Naive thymus-derived CD4-positive, alpha-beta T cell (primary cell): ENCODE results near the gene MYBPH. TPM values are rescaled to one million over a fixed set of nuclear protein-coding genes. Genes with fewer than 3 reads are reported as not detected.

Experiments used
- ATAC-seq: fragments of 150-1000 bp; cut with Tn5 transposase; 2 replicates; pipeline ENCODE4 v1.10.0; 2021; ENCODE audit warnings: mild to moderate bottlenecking, moderate library complexity
- CTCF ChIA-PET: fragments of 350-600 bp; sonication (Branson Sonifier 250); formaldehyde crosslinking; loops from one replicate; lab custom pipeline; 2021; ENCODE audit warnings: antibody characterized with exemption; lab: Charles Lee
- POLR2A ChIA-PET: fragments of 350-600 bp; sonication (Branson Sonifier 250); formaldehyde crosslinking; loops from one replicate; lab custom pipeline; 2021; ENCODE audit warnings: antibody characterized with exemption, inconsistent platforms; lab: Charles Lee
- DNase-seq, 9 donors: peaks; one replicate each; pipeline versions ENCODE4 v3.0.0 to v3.0.0-alpha.2; 2020 to 2022; ENCODE audit warnings: mixed read lengths in 1 of 9
- H3K27ac ChIP-seq: one replicate; pipeline ENCODE4 v1.7.0; 2013; ENCODE audit warnings: mild to moderate bottlenecking, low read depth, low read length, moderate library complexity
- H3K27me3 ChIP-seq, 2 donors: one replicate each; pipeline ENCODE4 v1.7.0; 2013; ENCODE audit warnings: low read length in 2 of 2, mild to moderate bottlenecking in 2 of 2, moderate library complexity in 2 of 2; ENCODE audit not compliant: control insufficient read depth in 2 of 2, insufficient read depth in 2 of 2
- H3K36me3 ChIP-seq, 3 experiments: 1 replicate in 2 of 3; 2 replicates in 1 of 3; pipeline ENCODE4 v1.7.0; 2013; ENCODE audit warnings: low read length in 3 of 3, mild to moderate bottlenecking in 3 of 3, moderate library complexity in 1 of 3; ENCODE audit not compliant: insufficient read depth in 3 of 3, control insufficient read depth in 2 of 3
- H3K4me1 ChIP-seq, 2 donors: one replicate each; pipeline ENCODE4 v1.7.0; 2013; ENCODE audit warnings: low read length in 2 of 2, mild to moderate bottlenecking in 2 of 2, moderate library complexity in 1 of 2; ENCODE audit not compliant: control insufficient read depth in 2 of 2, insufficient read depth in 2 of 2
- H3K4me3 ChIP-seq: 2 replicates; pipeline ENCODE4 v1.7.0; 2013; ENCODE audit warnings: mild to moderate bottlenecking, low read length
- H3K9me3 ChIP-seq, 3 experiments: 1 replicate in 2 of 3; 2 replicates in 1 of 3; pipeline ENCODE4 v1.7.0; 2013; ENCODE audit warnings: low read length in 3 of 3; ENCODE audit not compliant: control insufficient read depth in 2 of 3
- H3K27ac Mint-ChIP-seq, 9 donors: one replicate each; pipeline ENCODE4 v1.8.0; 2020 to 2022; ENCODE audit warnings: mixed read lengths in 9 of 9, mild to moderate bottlenecking in 8 of 9, moderate library complexity in 5 of 9, inconsistent platforms in 2 of 9
- H3K27me3 Mint-ChIP-seq, 5 donors: one replicate each; pipeline ENCODE4 v1.8.0; 2021 to 2022; ENCODE audit warnings: mixed read lengths in 5 of 5, mild to moderate bottlenecking in 1 of 5
- H3K36me3 Mint-ChIP-seq, 5 donors: one replicate each; pipeline ENCODE4 v1.8.0; 2020 to 2022; ENCODE audit warnings: mixed read lengths in 5 of 5, mild to moderate bottlenecking in 3 of 5, inconsistent platforms in 1 of 5
- H3K4me1 Mint-ChIP-seq, 7 donors: one replicate each; pipeline ENCODE4 v1.8.0; 2020 to 2022; ENCODE audit warnings: mixed read lengths in 7 of 7, mild to moderate bottlenecking in 3 of 7, inconsistent platforms in 1 of 7
- H3K4me3 Mint-ChIP-seq, 10 donors: one replicate each; pipeline ENCODE4 v1.8.0; 2020 to 2022; ENCODE audit warnings: mild to moderate bottlenecking in 10 of 10, mixed read lengths in 10 of 10, moderate library complexity in 6 of 10, inconsistent platforms in 2 of 10
- H3K9me3 Mint-ChIP-seq, 11 donors: one replicate each; pipeline ENCODE4 v1.8.0; 2020 to 2022; ENCODE audit warnings: mixed read lengths in 11 of 11, mild to moderate bottlenecking in 4 of 11, inconsistent platforms in 1 of 11, moderate library complexity in 1 of 11
- intact Hi-C, 2 donors: fragments of 100-400 bp; cut with micrococcal nuclease; formaldehyde crosslinking; loops; one replicate each; pipeline ENCODE4 v1.15.1; 2023
- polyA plus RNA-seq, 2 donors: library from polyadenylated mRNA; unstranded; fragments of 300-500 nt; fragmentation: Illumina TruSeq; gene quantifications; one replicate each; pipeline ENCODE4 v1.2.3, GENCODE V29; 2021
- total RNA-seq, 6 experiments: library from RNA in 5 of 6; stranded (reverse) in 5 of 6; gene quantifications; 1 replicate in 5 of 6; 2 replicates in 1 of 6; pipeline ENCODE4 v1.2.3 and lab custom pipeline; 2021 to 2026

Gene MYBPH
- total and polyA plus RNA-seq, 7 experiments from 2014 or later = not detected

- DNase-seq = no peak
- Mint-ChIP-seq H3K27me3 (peaks cover 0 to 19% (median 13%) of the 10 kb centered on the region in 5 donors), H3K9me3 (peaks cover 0 to 3% (median 0%) of the 10 kb centered on the region in 11 donors), H3K4me1 (peaks cover 0 to 11% (median 0%) of the 10 kb centered on the region in 7 donors), H3K27ac (no peak overlapping the region), H3K4me3 (no peak overlapping the region), H3K36me3 (no peaks in the 10 kb centered on the region)
- no peaks in the 10 kb centered on the region for H3K27me3 ChIP-seq
- no peaks in the 10 kb centered on the region for H3K36me3 ChIP-seq
- H3K27ac ChIP-seq = no peak overlapping the region
- no peaks in the 10 kb centered on the region for H3K9me3 ChIP-seq
- no peaks in the 10 kb centered on the region for H3K4me1 ChIP-seq
- intact Hi-C loops = no loop called here
- ChIA-PET POLR2A (no interaction called here), CTCF (no interaction called here)
- ATAC-seq = no peak
- H3K4me3 ChIP-seq = no peak overlapping the region
Observed at GRCh38 chr1:203197625-203198024, 22.0 kb upstream of the MYBPH start.

DNA sequence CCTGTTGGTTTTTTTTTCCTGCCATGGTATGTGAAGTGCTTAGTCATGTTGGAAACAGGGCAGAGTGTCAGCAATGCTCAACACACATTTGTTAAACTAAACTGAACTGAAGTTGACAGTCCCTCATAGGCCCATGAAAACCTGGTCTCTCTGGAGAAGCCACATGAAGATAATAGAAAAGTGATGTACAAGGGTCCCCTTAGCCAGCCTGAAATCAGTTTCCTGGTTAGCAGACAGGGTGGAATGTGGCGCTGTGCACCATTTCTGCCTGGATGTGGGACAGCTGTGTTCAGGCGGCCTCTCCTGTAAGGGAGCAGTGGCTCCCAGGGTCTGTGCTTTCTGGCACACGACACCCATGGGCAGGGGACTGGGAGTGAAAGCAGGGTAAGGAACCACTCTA, 20.7 kb upstream of the MYBPH start:
- ChIA-PET CTCF (interaction anchor here (0.7 kb wide), 1 partner anchor 68 kb away, joined by 3 read pairs; no protein-coding TSS in a partner anchor), POLR2A (no interaction called here)
- H3K4me1 Mint-ChIP-seq = peaks cover 0 to 7% (median 0%) of the 10 kb centered on the region in 7 donors
- no peaks in the 10 kb centered on the region for H3K4me1 ChIP-seq
- peaks cover 0 to 3% (median 0%) of the 10 kb centered on the region in 11 donors for H3K9me3 Mint-ChIP-seq
- no peak overlapping the region for H3K27ac ChIP-seq
- intact Hi-C loops = no loop called here
- no peaks in the 10 kb centered on the region for H3K36me3 Mint-ChIP-seq
- H3K4me3 Mint-ChIP-seq = no peak overlapping the region
- H3K27me3 Mint-ChIP-seq = peaks cover 0 to 14% (median 13%) of the 10 kb centered on the region in 5 donors
- H3K27me3 ChIP-seq = no peaks in the 10 kb centered on the region
- H3K36me3 ChIP-seq = no peaks in the 10 kb centered on the region
- no peak overlapping the region for H3K27ac Mint-ChIP-seq
- no peak overlapping the region for H3K4me3 ChIP-seq
- DNase-seq (no peak), ATAC-seq (no peak)
- no peaks in the 10 kb centered on the region for H3K9me3 ChIP-seq

DNA sequence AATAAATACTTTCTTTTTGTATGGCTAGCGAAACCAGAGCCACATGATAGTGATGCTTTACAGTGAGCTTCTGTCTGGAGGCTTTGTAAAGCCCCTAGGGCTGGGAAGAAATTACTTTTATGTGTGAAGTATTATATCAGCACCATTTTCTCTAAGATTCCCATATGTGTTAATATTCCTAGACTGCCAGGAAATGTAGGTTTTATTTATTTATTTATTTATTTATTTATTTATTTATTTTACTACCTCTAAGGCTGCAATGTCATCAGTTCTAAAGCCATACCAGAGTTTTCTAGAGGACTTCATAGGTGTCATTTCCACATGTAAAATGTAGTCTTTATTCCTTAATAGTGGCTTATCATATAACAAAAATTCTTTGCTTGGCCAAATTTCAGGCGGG, 15.3 kb upstream of the MYBPH start:
- H3K9me3 Mint-ChIP-seq = no peaks in the 10 kb centered on the region
- Histone ChIP-seq H3K27ac (no peak overlapping the region), H3K27me3 (no peaks in the 10 kb centered on the region), H3K4me3 (no peak overlapping the region), H3K36me3 (no peaks in the 10 kb centered on the region), H3K9me3 (no peaks in the 10 kb centered on the region), H3K4me1 (no peaks in the 10 kb centered on the region)
- intact Hi-C loops = no loop called here
- H3K36me3 Mint-ChIP-seq = no peaks in the 10 kb centered on the region
- DNase-seq = no peak
- H3K27ac Mint-ChIP-seq = no peak overlapping the region
- ChIA-PET POLR2A (no interaction called here), CTCF (interaction anchor here (0.6 kb wide), 1 partner anchor 152 kb away, joined by 3 read pairs; no protein-coding TSS in a partner anchor)
- no peak for ATAC-seq
- H3K27me3 Mint-ChIP-seq = peaks cover 0 to 10% (median 5%) of the 10 kb centered on the region in 5 donors
- H3K4me3 Mint-ChIP-seq = no peak overlapping the region
- H3K4me1 Mint-ChIP-seq = peaks cover 0 to 6% (median 0%) of the 10 kb centered on the region in 7 donors

DNA sequence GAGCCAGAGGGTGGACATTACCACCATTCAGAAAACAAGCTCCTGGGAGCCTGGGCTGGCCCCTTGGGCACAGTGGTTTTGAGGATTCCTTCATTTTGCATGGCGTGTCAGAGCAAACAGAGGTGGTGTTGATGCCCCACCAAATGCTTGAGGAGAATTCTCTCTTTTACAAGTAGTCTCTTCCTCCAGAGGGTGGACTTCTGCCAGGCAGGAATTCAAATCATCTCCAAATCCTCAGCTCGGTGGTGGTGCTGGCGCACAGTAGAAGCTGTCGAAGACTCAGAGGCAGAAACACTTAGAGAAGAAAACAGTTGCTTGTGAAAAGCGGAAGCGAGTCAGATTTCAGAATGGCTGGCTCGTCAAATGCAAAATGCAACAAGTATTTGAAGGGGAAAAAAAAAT, 14.3 kb upstream of the MYBPH start:
- H3K4me1 ChIP-seq = no peaks in the 10 kb centered on the region
- CTCF ChIA-PET = no interaction called here
- no peaks in the 10 kb centered on the region for H3K27me3 ChIP-seq
- H3K4me1 Mint-ChIP-seq = peaks cover 0 to 6% (median 0%) of the 10 kb centered on the region in 7 donors
- ATAC-seq (no peak), DNase-seq (no peak)
- no peak overlapping the region for H3K27ac ChIP-seq
- POLR2A ChIA-PET = no interaction called here
- H3K4me3 Mint-ChIP-seq = no peak overlapping the region
- no peaks in the 10 kb centered on the region for H3K36me3 ChIP-seq
- no peak overlapping the region for H3K4me3 ChIP-seq
- intact Hi-C loops = no loop called here
- H3K9me3 Mint-ChIP-seq = no peaks in the 10 kb centered on the region
- H3K27me3 Mint-ChIP-seq = peaks cover 0 to 15% (median 5%) of the 10 kb centered on the region in 5 donors
- H3K9me3 ChIP-seq = no peaks in the 10 kb centered on the region
- H3K27ac Mint-ChIP-seq = no peak overlapping the region
- H3K36me3 Mint-ChIP-seq = no peaks in the 10 kb centered on the region

GRCh38 chr1:203188686-203189232, 13.1 kb upstream of the MYBPH start:
- POLR2A ChIA-PET = no interaction called here

GRCh38 chr1:203187689-203188264, 12.2 kb upstream of the MYBPH start:
- H3K4me1 Mint-ChIP-seq = peaks cover 0 to 6% (median 0%) of the 10 kb centered on the region in 7 donors
- DNase-seq (no peak), ATAC-seq (no peak)
- Histone ChIP-seq H3K27me3 (no peaks in the 10 kb centered on the region), H3K9me3 (no peaks in the 10 kb centered on the region), H3K4me3 (no peak overlapping the region), H3K27ac (no peak overlapping the region), H3K36me3 (no peaks in the 10 kb centered on the region), H3K4me1 (no peaks in the 10 kb centered on the region)
- no peaks in the 10 kb centered on the region for H3K36me3 Mint-ChIP-seq
- intact Hi-C loops = no loop called here
- peaks cover 0 to 18% (median 5%) of the 10 kb centered on the region in 5 donors for H3K27me3 Mint-ChIP-seq
- no peaks in the 10 kb centered on the region for H3K9me3 Mint-ChIP-seq
- H3K4me3 Mint-ChIP-seq = no peak overlapping the region
- ChIA-PET POLR2A (no interaction called here), CTCF (no interaction called here)
- H3K27ac Mint-ChIP-seq = no peak overlapping the region

More at GRCh38 chr1:203188686-203189232, 13.1 kb upstream of the MYBPH start:
- Histone ChIP-seq H3K4me1 (no peaks in the 10 kb centered on the region), H3K27me3 (no peaks in the 10 kb centered on the region), H3K9me3 (no peaks in the 10 kb centered on the region), H3K4me3 (no peak overlapping the region), H3K36me3 (no peaks in the 10 kb centered on the region), H3K27ac (no peak overlapping the region)
- Mint-ChIP-seq H3K36me3 (no peaks in the 10 kb centered on the region), H3K27ac (no peak overlapping the region), H3K27me3 (peaks cover 0 to 18% (median 5%) of the 10 kb centered on the region in 5 donors), H3K4me3 (no peak overlapping the region), H3K4me1 (peaks cover 0 to 6% (median 0%) of the 10 kb centered on the region in 7 donors), H3K9me3 (no peaks in the 10 kb centered on the region)
- ATAC-seq (no peak), DNase-seq (no peak)
- intact Hi-C loops = no loop called here
- CTCF ChIA-PET = no interaction called here

- Histone ChIP-seq H3K27ac (no peak overlapping the region), H3K36me3 (no peaks in the 10 kb centered on the region), H3K27me3 (no peaks in the 10 kb centered on the region), H3K4me1 (no peaks in the 10 kb centered on the region), H3K4me3 (no peak overlapping the region), H3K9me3 (no peaks in the 10 kb centered on the region)
- intact Hi-C loops = no loop called here
- ChIA-PET POLR2A (no interaction called here), CTCF (no interaction called here)
- Mint-ChIP-seq H3K4me3 (no peak overlapping the region), H3K36me3 (no peaks in the 10 kb centered on the region), H3K27me3 (peaks cover 0 to 18% (median 5%) of the 10 kb centered on the region in 5 donors), H3K9me3 (no peaks in the 10 kb centered on the region), H3K27ac (no peak overlapping the region), H3K4me1 (peaks cover 0 to 6% (median 0%) of the 10 kb centered on the region in 7 donors)
- DNase-seq = no peak
- ATAC-seq = no peak
Observed at GRCh38 chr1:203187304-203187685, 11.7 kb upstream of the MYBPH start.
